Mesenchymal stem cell (in vitro differentiated cells and primary cell): Measurements from ENCODE around the gene VARS1.
A peak's percentile ranks its signal among the peaks of the same experiment; 100 is the strongest.

Experiments used
- DNase-seq: peaks from one replicate; pipeline ENCODE4 v3.0.0-alpha.2; 2013
- H2AFZ ChIP-seq: one replicate; pipeline ENCODE4 v1.6.1; 2013; ENCODE audit warnings: low read depth, mild to moderate bottlenecking, control low read depth, inconsistent platforms, low read length, moderate library complexity
- H2AK5ac ChIP-seq: 2 replicates; pipeline ENCODE4 v1.6.1; 2013; ENCODE audit warnings: low read length, moderate library complexity, mild to moderate bottlenecking, inconsistent platforms; ENCODE audit not compliant: severe bottlenecking
- H2BK120ac ChIP-seq: one replicate; pipeline ENCODE4 v1.6.1; 2013; ENCODE audit warnings: low read depth, mild to moderate bottlenecking, inconsistent platforms, low read length, moderate library complexity
- H2BK12ac ChIP-seq, 2 experiments: one replicate each; pipeline ENCODE4 v1.6.1; 2013; ENCODE audit warnings: inconsistent platforms in 2 of 2, low read length in 2 of 2, mild to moderate bottlenecking in 2 of 2, moderate library complexity in 2 of 2, control low read depth in 1 of 2
- H2BK15ac ChIP-seq: one replicate; pipeline ENCODE4 v1.6.1; 2013; ENCODE audit warnings: mild to moderate bottlenecking, low read depth, inconsistent platforms; ENCODE audit not compliant: poor library complexity, severe bottlenecking
- H2BK5ac ChIP-seq: 2 replicates; pipeline ENCODE4 v1.6.1; 2013; ENCODE audit warnings: low read depth, mild to moderate bottlenecking, low read length, control low read depth, inconsistent platforms; ENCODE audit not compliant: poor library complexity, severe bottlenecking
- H3K14ac ChIP-seq, 2 experiments: one replicate each; pipeline ENCODE4 v1.6.1; 2013; ENCODE audit warnings: inconsistent platforms in 2 of 2, low read length in 2 of 2, control low read depth in 1 of 2, mild to moderate bottlenecking in 1 of 2, moderate library complexity in 1 of 2
- H3K18ac ChIP-seq, 2 experiments: one replicate each; pipeline ENCODE4 v1.6.1; 2013; ENCODE audit warnings: inconsistent platforms in 2 of 2, low read length in 2 of 2, control low read depth in 1 of 2, low read depth in 1 of 2, mild to moderate bottlenecking in 1 of 2
- H3K23ac ChIP-seq, 2 experiments: one replicate each; pipeline ENCODE4 v1.6.1; 2013; ENCODE audit warnings: inconsistent platforms in 2 of 2, low read length in 2 of 2, mild to moderate bottlenecking in 2 of 2, moderate library complexity in 2 of 2, control low read depth in 1 of 2
- H3K27ac ChIP-seq: 2 replicates; pipeline ENCODE4 v1.5.1; 2013; ENCODE audit warnings: mild to moderate bottlenecking, moderate library complexity, low read length, control low read depth, inconsistent platforms; ENCODE audit not compliant: poor library complexity, severe bottlenecking
- H3K27me3 ChIP-seq, 2 experiments: 2 replicates each; pipeline versions ENCODE4 v1.6.1 to v1.7.0; 2013; ENCODE audit warnings: low read length in 2 of 2, mild to moderate bottlenecking in 2 of 2, moderate library complexity in 2 of 2, control low read depth in 1 of 2, inconsistent platforms in 1 of 2; ENCODE audit not compliant: control insufficient read depth in 1 of 2, insufficient read depth in 1 of 2
- H3K36me3 ChIP-seq, 2 experiments: 2 replicates each; pipeline versions ENCODE4 v1.6.1 to v1.7.0; 2013; ENCODE audit warnings: low read length in 2 of 2, control low read depth in 1 of 2, inconsistent platforms in 1 of 2, low read depth in 1 of 2, mild to moderate bottlenecking in 1 of 2; ENCODE audit not compliant: insufficient read depth in 2 of 2, control insufficient read depth in 1 of 2
- H3K4ac ChIP-seq, 2 experiments: one replicate each; pipeline ENCODE4 v1.6.1; 2013; ENCODE audit warnings: inconsistent platforms in 2 of 2, low read length in 2 of 2, mild to moderate bottlenecking in 2 of 2, moderate library complexity in 2 of 2, control low read depth in 1 of 2, low read depth in 1 of 2
- H3K4me1 ChIP-seq: 2 replicates; pipeline ENCODE4 v1.6.1; 2013; ENCODE audit warnings: low read depth, low read length, control low read depth; ENCODE audit not compliant: control insufficient read depth, insufficient read depth
- H3K4me2 ChIP-seq: 2 replicates; pipeline ENCODE4 v1.6.1; 2013; ENCODE audit warnings: low read length, mild to moderate bottlenecking, inconsistent platforms; ENCODE audit not compliant: poor library complexity, severe bottlenecking
- H3K4me3 ChIP-seq, 2 experiments: 2 replicates each; pipeline versions ENCODE4 v1.5.1 to v1.7.0; 2013; ENCODE audit warnings: low read length in 2 of 2, mild to moderate bottlenecking in 2 of 2, control low read depth in 1 of 2, low read depth in 1 of 2; ENCODE audit not compliant: insufficient read depth in 1 of 2
- H3K79me1 ChIP-seq: replicated peaks from 2 replicates; pipeline ENCODE4 v1.6.1; 2013; ENCODE audit warnings: mild to moderate bottlenecking, control low read depth, low read length, inconsistent platforms; ENCODE audit not compliant: poor library complexity, severe bottlenecking
- H3K9ac ChIP-seq: 2 replicates; pipeline ENCODE4 v1.7.0; 2013; ENCODE audit warnings: mild to moderate bottlenecking, low read length, moderate library complexity
- H3K9me3 ChIP-seq: 2 replicates; pipeline ENCODE4 v1.7.0; 2013; ENCODE audit warnings: mild to moderate bottlenecking, low read length; ENCODE audit not compliant: control insufficient read depth
- H4K8ac ChIP-seq: one replicate; pipeline ENCODE4 v1.6.1; 2013; ENCODE audit warnings: inconsistent platforms, mild to moderate bottlenecking, low read length, moderate library complexity
- H4K91ac ChIP-seq: one replicate; pipeline ENCODE4 v1.6.1; 2013; ENCODE audit warnings: mild to moderate bottlenecking, low read length, inconsistent platforms
- WGBS: methylation state at CpG from one replicate; pipeline ENCODE4 v1.1.7; 2013; ENCODE audit warnings: mixed read lengths; 5-methylcytosine and 5-hydroxymethylcytosine counted together

Gene VARS1

GRCh38 chr6:31770860-31771259 lies 24.7 kb downstream of the VARS1 start:
- no peak for DNase-seq
- WGBS, result 83% methylated on average over 1 of the region's 2 CpGs

GRCh38 chr6:31769684-31770371 lies 25.7 kb downstream of the VARS1 start:
- H2AFZ ChIP-seq, result no peak overlapping the region
- no peak overlapping the region for H3K14ac ChIP-seq
- H2BK12ac ChIP-seq, result no peak overlapping the region
- DNase-seq, result peak; percentile 68
- H3K9ac ChIP-seq, result no peak overlapping the region
- H3K4me3 ChIP-seq, result no peak overlapping the region
- H3K27me3 ChIP-seq, result peaks cover 0 to 6% of the 10 kb centered on the region in 2 experiments
- H3K18ac ChIP-seq, result peak overlapping the region in 1 of 2 experiments; percentile 5
- H2BK5ac ChIP-seq, result no peak overlapping the region
- WGBS, result 76% methylated on average over 9 of the region's 12 CpGs
- H3K36me3 ChIP-seq, result peaks cover 0 to 3% of the 10 kb centered on the region in 2 experiments
- H3K79me1 ChIP-seq, result no peaks in the 10 kb centered on the region
- H2BK120ac ChIP-seq, result no peak overlapping the region
- H3K4ac ChIP-seq, result no peak overlapping the region
- H2AK5ac ChIP-seq, result no peak overlapping the region
- no peak overlapping the region for H3K4me2 ChIP-seq
- H4K91ac ChIP-seq, result peak overlapping the region; percentile 52
- H3K27ac ChIP-seq, result no peak overlapping the region
- H3K9me3 ChIP-seq, result no peaks in the 10 kb centered on the region
- H4K8ac ChIP-seq, result peak overlapping the region; percentile 80
- no peak overlapping the region for H2BK15ac ChIP-seq
- H3K23ac ChIP-seq, result no peak overlapping the region
- peaks cover 7% of the 10 kb centered on the region for H3K4me1 ChIP-seq

More at GRCh38 chr6:31770860-31771259, 24.7 kb downstream of the VARS1 start:
- Histone ChIP-seq H3K4me3 (no peak overlapping the region), H2BK5ac (no peak overlapping the region), H4K8ac (no peak overlapping the region), H3K27me3 (peaks cover 0 to 6% of the 10 kb centered on the region in 2 experiments), H3K4me1 (peaks cover 7% of the 10 kb centered on the region), H2AK5ac (no peak overlapping the region), H3K27ac (no peak overlapping the region), H3K23ac (no peak overlapping the region), H2AFZ (no peak overlapping the region), H3K36me3 (no peaks in the 10 kb centered on the region), H3K14ac (no peak overlapping the region), H3K9ac (no peak overlapping the region), H4K91ac (no peak overlapping the region), H2BK12ac (no peak overlapping the region), H3K79me1 (no peaks in the 10 kb centered on the region), H2BK120ac (no peak overlapping the region), H3K18ac (no peak overlapping the region), H3K4ac (no peak overlapping the region), H3K4me2 (no peak overlapping the region), H3K9me3 (no peaks in the 10 kb centered on the region), H2BK15ac (no peak overlapping the region)

GRCh38 chr6:31768363-31769257 lies 26.9 kb downstream of the VARS1 start:
- 93% methylated on average over 17 of the region's 18 CpGs for WGBS
- H3K79me1 ChIP-seq, result no peaks in the 10 kb centered on the region
- H3K4ac ChIP-seq, result peak overlapping the region in 1 of 2 experiments; percentile 54
- H4K8ac ChIP-seq, result no peak overlapping the region
- H2AK5ac ChIP-seq, result no peak overlapping the region
- H2BK120ac ChIP-seq, result no peak overlapping the region
- H3K9ac ChIP-seq, result no peak overlapping the region
- no peak overlapping the region for H4K91ac ChIP-seq
- H3K23ac ChIP-seq, result no peak overlapping the region
- DNase-seq, result no peak
- H3K4me2 ChIP-seq, result no peak overlapping the region
- no peaks in the 10 kb centered on the region for H3K9me3 ChIP-seq
- H3K4me3 ChIP-seq, result no peak overlapping the region
- no peak overlapping the region for H3K14ac ChIP-seq
- H3K27me3 ChIP-seq, result peaks cover 0 to 6% of the 10 kb centered on the region in 2 experiments
- no peak overlapping the region for H3K27ac ChIP-seq
- H2AFZ ChIP-seq, result no peak overlapping the region
- H3K36me3 ChIP-seq, result peaks cover 0 to 3% of the 10 kb centered on the region in 2 experiments
- no peak overlapping the region for H2BK12ac ChIP-seq
- H3K4me1 ChIP-seq, result peaks cover 7% of the 10 kb centered on the region
- H2BK5ac ChIP-seq, result no peak overlapping the region
- no peak overlapping the region for H3K18ac ChIP-seq
- no peak overlapping the region for H2BK15ac ChIP-seq

- Histone ChIP-seq H4K91ac (no peak overlapping the region), H4K8ac (no peak overlapping the region), H3K9me3 (no peaks in the 10 kb centered on the region), H2BK120ac (no peak overlapping the region), H2BK5ac (no peak overlapping the region), H3K4me2 (no peak overlapping the region), H3K27me3 (peaks cover 0 to 6% of the 10 kb centered on the region in 2 experiments), H3K79me1 (no peaks in the 10 kb centered on the region), H3K23ac (no peak overlapping the region), H2AFZ (no peak overlapping the region), H3K4me1 (peaks cover 12% of the 10 kb centered on the region), H3K36me3 (peaks cover 2 to 8% of the 10 kb centered on the region in 2 experiments), H3K27ac (no peak overlapping the region), H3K9ac (no peak overlapping the region), H3K14ac (peak overlapping the region in 1 of 2 experiments; percentile 82), H3K4me3 (no peak overlapping the region), H3K4ac (no peak overlapping the region), H2AK5ac (no peak overlapping the region), H2BK12ac (no peak overlapping the region), H3K18ac (no peak overlapping the region), H2BK15ac (peak overlapping the region; percentile 60)
- WGBS, result 83% methylated on average over 6 of the region's 6 CpGs
- DNase-seq, result no peak
These were observed 28.4 kb downstream of the VARS1 start for GRCh38 chr6:31767096-31767645.
